ENCODE data around the gene FNDC3B.

DNA sequence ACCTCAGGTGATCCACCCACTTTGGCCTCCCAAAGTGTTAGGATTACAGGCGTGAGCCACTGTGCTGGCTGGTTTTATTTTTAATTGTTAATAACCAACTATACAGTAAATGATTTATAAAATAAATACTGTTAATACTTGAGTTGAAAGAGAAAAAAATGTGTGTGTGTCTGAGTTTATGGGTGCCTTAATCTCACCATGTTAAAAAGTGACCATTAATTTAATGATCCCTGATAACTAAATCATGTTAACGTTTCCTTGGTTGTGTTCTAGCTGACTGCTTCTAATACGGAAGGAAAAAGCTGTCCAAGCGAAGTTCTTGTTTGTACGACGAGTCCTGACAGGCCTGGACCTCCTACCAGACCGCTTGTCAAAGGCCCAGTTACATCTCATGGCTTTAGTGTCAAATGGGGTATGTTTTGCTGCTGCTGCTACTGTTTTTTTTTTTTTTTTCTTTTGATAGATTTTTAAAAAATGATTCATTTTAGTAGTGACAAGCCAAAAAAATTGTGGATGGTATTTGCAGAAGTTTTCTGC lies 295.4 kb downstream of the FNDC3B start:
- TF ChIP-seq GATA2 (IDR thresholded peaks at IDR 0.05; ENCODE audit: low read depth, low read length) (no peak), GATA3 (IDR thresholded peaks at IDR 0.05; ENCODE audit: low read depth, low read length) (no peak)
